ENCODE results near the gene CASP1. TPM values are rescaled to one million over a fixed set of nuclear protein-coding genes. Genes with fewer than 3 reads are reported as not detected.

Gene CASP1
- total RNA-seq, 2 donors from 2014 or later, result 1.3 to 5.4 TPM

DNA sequence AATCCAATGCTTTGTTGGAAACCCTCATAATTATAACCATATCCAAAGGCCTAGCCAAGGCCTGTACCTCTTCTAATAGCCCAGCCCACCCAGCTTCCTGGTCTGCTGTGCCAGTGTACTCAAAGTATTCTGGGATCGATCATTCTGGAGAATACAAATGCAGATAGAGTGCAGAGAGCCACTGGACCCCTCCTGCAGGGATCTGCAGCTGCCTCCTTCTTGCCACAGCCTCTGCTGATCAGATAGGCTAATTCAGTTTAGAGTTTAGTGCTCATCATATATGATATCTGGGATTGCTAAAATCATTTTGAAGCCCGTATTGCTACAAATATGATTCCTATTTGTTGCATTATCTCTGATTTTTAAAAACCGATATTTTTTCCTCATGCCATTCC, 29.5 kb downstream of the CASP1 start:
- ATAC-seq, result no peak
- intact Hi-C loops (cut with DNase I), result no loop called here
- WGBS, 2 donors, result 63 to 66% methylated on average over 3 of the region's 3 CpGs

DNA sequence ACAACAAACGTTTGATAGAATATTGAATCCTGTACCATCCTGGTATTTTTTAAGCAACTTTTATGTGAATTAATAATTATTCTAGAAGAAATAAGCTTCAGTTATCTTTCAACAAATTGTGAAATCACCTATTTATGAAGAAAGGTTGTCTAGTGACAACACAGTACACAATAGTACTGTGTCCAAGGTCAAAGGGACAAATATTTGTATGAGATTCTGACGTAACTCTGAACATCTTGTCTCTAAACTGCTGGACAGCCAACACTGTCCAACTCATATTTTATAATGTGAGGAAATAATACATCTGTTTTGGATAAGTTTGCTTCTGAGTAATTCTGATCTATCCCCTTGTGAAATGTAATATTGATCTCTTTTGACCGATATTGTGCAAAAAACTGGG, 30.9 kb downstream of the CASP1 start:
- no peak for TF ChIP-seq POLR2A (IDR thresholded peaks at IDR 0.05)
- TF ChIP-seq, protein P1, sequence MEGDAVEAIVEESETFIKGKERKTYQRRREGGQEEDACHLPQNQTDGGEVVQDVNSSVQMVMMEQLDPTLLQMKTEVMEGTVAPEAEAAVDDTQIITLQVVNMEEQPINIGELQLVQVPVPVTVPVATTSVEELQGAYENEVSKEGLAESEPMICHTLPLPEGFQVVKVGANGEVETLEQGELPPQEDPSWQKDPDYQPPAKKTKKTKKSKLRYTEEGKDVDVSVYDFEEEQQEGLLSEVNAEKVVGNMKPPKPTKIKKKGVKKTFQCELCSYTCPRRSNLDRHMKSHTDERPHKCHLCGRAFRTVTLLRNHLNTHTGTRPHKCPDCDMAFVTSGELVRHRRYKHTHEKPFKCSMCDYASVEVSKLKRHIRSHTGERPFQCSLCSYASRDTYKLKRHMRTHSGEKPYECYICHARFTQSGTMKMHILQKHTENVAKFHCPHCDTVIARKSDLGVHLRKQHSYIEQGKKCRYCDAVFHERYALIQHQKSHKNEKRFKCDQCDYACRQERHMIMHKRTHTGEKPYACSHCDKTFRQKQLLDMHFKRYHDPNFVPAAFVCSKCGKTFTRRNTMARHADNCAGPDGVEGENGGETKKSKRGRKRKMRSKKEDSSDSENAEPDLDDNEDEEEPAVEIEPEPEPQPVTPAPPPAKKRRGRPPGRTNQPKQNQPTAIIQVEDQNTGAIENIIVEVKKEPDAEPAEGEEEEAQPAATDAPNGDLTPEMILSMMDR (IDR thresholded peaks at IDR 0.05), result no peak
- H3K4me1 ChIP-seq, result no peaks in the 10 kb centered on the region
- no peaks in the 10 kb centered on the region for H3K36me3 ChIP-seq (replicated peaks in 1 of 2; ENCODE audit: insufficient read depth in 1 of 2, low read depth in 2 of 2)
- WGBS, 2 donors, result 43 to 47% methylated on average over 3 of the region's 3 CpGs
- H3K27ac ChIP-seq, result no peak overlapping the region
- no peaks in the 10 kb centered on the region for H3K27me3 ChIP-seq
- ATAC-seq, result no peak
- no peak for DNase-seq
- H3K9me3 ChIP-seq, result no peaks in the 10 kb centered on the region
- intact Hi-C loops (cut with DNase I), result no loop called here
- no peak overlapping the region for H3K4me3 ChIP-seq

More for the DNA sequence above, 29.5 kb downstream of the CASP1 start:
- TF ChIP-seq, protein P1 (IDR thresholded peaks at IDR 0.05), result no peak
- TF ChIP-seq POLR2A (IDR thresholded peaks at IDR 0.05), result no peak
- Histone ChIP-seq H3K9me3 (no peaks in the 10 kb centered on the region), H3K36me3 (replicated peaks in 1 of 2; ENCODE audit: insufficient read depth in 1 of 2, low read depth in 2 of 2) (no peaks in the 10 kb centered on the region), H3K4me1 (no peaks in the 10 kb centered on the region), H3K27ac (no peak overlapping the region), H3K27me3 (no peaks in the 10 kb centered on the region), H3K4me3 (no peak overlapping the region)
- no peak for DNase-seq

DNA sequence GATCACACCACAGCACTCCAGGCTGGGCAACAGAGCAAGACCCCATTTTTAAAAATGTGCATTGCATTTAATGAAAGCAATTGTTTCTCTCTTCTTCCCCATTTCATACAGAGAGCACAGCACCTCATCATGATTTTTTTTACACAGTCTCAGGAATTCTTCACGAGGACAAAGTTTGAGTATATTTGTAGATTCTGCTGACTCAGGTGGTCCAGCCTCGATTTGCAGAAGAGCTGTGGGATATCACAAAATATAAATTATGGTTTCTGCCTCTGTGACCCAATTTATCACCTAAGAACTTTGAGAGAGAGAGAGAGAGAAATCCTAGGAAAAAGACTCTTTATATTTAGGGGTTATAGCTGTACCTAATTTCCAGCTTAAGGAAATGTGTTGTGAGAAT, 31.8 kb downstream of the CASP1 start:
- no peak for TF ChIP-seq POLR2A (IDR thresholded peaks at IDR 0.05)
- TF ChIP-seq, protein P1 (IDR thresholded peaks at IDR 0.05), result no peak
- Histone ChIP-seq H3K27ac (no peak overlapping the region), H3K4me3 (no peak overlapping the region), H3K9me3 (no peaks in the 10 kb centered on the region), H3K27me3 (no peaks in the 10 kb centered on the region), H3K4me1 (no peaks in the 10 kb centered on the region), H3K36me3 (replicated peaks in 1 of 2; ENCODE audit: insufficient read depth in 1 of 2, low read depth in 2 of 2) (no peaks in the 10 kb centered on the region)
- 72 to 75% methylated on average over 2 of the region's 2 CpGs for WGBS, 2 donors
- DNase-seq (no peak), ATAC-seq (no peak)
- intact Hi-C loops (cut with DNase I), result no loop called here

DNA sequence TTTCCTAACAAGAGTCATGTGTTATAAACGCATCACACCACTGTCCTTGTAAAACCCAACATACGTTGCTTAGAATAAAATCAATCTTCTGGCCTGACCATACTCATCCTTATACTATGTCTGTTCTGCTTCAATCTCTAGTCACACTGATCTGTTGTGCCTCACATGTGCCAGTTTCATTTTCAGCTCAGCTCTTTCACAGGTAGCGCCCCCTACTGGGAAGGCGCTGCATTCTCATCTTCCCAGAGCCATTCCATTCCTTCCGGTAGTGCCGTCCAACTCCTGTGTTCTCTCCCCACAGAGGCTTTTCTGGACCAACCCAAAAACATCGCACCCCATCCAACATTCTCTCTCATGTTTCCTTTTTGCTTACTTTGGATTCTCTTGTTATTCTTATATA, 34.1 kb downstream of the CASP1 start:
- TF ChIP-seq, protein P1 (IDR thresholded peaks at IDR 0.05), result peak in 6 of 7 experiments; percentile 17 to 54 (median 32)
- no peak for TF ChIP-seq POLR2A (IDR thresholded peaks at IDR 0.05)
- Histone ChIP-seq H3K27me3 (no peaks in the 10 kb centered on the region), H3K27ac (no peak overlapping the region), H3K4me3 (no peak overlapping the region), H3K36me3 (replicated peaks in 1 of 2; ENCODE audit: insufficient read depth in 1 of 2, low read depth in 2 of 2) (no peaks in the 10 kb centered on the region), H3K9me3 (no peaks in the 10 kb centered on the region), H3K4me1 (no peaks in the 10 kb centered on the region)
- ATAC-seq, result peak; percentile 18
- WGBS, 2 donors, result 75 to 76% methylated on average over 7 of the region's 7 CpGs
- intact Hi-C loops (cut with DNase I), result no loop called here
- DNase-seq, result peak in 2 of 4 donors; percentile 9 to 26

DNA sequence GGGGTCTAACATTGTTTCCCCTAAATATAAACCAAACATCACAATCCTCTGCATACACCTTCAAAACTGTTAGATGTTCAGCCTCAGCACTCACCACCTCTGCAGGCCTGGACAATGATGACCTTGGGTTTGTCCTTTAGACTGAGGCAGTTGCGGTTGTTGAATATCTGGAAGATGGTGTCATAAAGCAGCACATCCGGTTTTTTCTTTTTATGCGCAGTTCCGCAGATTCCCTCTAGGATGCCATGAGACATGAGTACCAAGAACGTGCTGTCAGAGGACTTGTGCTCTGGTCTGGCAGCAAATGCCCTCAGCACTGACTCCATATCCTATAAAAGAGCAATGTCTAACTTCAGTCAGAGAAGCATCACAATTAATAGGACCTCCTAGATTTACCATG, 34.8 kb downstream of the CASP1 start:
- intact Hi-C loops (cut with DNase I), result no loop called here
- Histone ChIP-seq H3K4me1 (no peaks in the 10 kb centered on the region), H3K4me3 (no peak overlapping the region), H3K36me3 (replicated peaks in 1 of 2; ENCODE audit: insufficient read depth in 1 of 2, low read depth in 2 of 2) (no peaks in the 10 kb centered on the region), H3K27me3 (no peaks in the 10 kb centered on the region), H3K27ac (no peak overlapping the region), H3K9me3 (no peaks in the 10 kb centered on the region)
- WGBS, 2 donors, result 82 to 83% methylated on average over 5 of the region's 5 CpGs
- DNase-seq, result no peak
- ATAC-seq, result no peak
- TF ChIP-seq POLR2A (IDR thresholded peaks at IDR 0.05), result no peak
- TF ChIP-seq, protein P1 (IDR thresholded peaks at IDR 0.05), result no peak
